Measurements from ENCODE around the gene UTS2B. TPM values are rescaled to one million over a fixed set of nuclear protein-coding genes. Genes with fewer than 3 reads are reported as not detected.

The UTS2B gene, protein sequence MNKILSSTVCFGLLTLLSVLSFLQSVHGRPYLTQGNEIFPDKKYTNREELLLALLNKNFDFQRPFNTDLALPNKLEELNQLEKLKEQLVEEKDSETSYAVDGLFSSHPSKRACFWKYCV
- total RNA-seq = under 1 TPM in 1 of 4 donors, not detected in 3; 0.76 TPM

GRCh38 chr3:191329654-191330529 lies at the start of gene UTS2B:
Gene UTS2B, minus strand, starts transcription at chr3:191330526. Its CDS starts 48,337 bp downstream, at chr3:191282189.
- peak; percentile 36 to 38 for DNase-seq
- Histone ChIP-seq H3K4me1 (no peaks in the 10 kb centered on the region), H3K9me3 (no peaks in the 10 kb centered on the region), H3K36me3 (no peaks in the 10 kb centered on the region), H3K27me3 (no peaks in the 10 kb centered on the region), H3K27ac (peak within 1 kb of the TSS; percentile 90 to 94), H3K4me3 (peak within 1 kb of the TSS; percentile 53 to 91)
- no peak for TF ChIP-seq POLR2A (IDR thresholded peaks at IDR 0.05)
- TF ChIP-seq, protein P1, sequence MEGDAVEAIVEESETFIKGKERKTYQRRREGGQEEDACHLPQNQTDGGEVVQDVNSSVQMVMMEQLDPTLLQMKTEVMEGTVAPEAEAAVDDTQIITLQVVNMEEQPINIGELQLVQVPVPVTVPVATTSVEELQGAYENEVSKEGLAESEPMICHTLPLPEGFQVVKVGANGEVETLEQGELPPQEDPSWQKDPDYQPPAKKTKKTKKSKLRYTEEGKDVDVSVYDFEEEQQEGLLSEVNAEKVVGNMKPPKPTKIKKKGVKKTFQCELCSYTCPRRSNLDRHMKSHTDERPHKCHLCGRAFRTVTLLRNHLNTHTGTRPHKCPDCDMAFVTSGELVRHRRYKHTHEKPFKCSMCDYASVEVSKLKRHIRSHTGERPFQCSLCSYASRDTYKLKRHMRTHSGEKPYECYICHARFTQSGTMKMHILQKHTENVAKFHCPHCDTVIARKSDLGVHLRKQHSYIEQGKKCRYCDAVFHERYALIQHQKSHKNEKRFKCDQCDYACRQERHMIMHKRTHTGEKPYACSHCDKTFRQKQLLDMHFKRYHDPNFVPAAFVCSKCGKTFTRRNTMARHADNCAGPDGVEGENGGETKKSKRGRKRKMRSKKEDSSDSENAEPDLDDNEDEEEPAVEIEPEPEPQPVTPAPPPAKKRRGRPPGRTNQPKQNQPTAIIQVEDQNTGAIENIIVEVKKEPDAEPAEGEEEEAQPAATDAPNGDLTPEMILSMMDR (IDR thresholded peaks at IDR 0.05) = no peak
- intact Hi-C loops (cut with DNase I; ENCODE audit: low total_unique reads) = no loop called here

GRCh38 chr3:191380001-191380400 lies 49.7 kb upstream of the UTS2B start:
- no peaks in the 10 kb centered on the region for H3K9me3 ChIP-seq
- H3K27ac ChIP-seq = no peak overlapping the region
- TF ChIP-seq POLR2A (IDR thresholded peaks at IDR 0.05) = no peak
- TF ChIP-seq, protein P1 (IDR thresholded peaks at IDR 0.05) = no peak
- H3K4me1 ChIP-seq = peaks cover 0 to 3% of the 10 kb centered on the region in 2 donors
- no peak overlapping the region for H3K4me3 ChIP-seq
- intact Hi-C loops (cut with DNase I; ENCODE audit: low total_unique reads) = no loop called here
- H3K27me3 ChIP-seq = no peaks in the 10 kb centered on the region
- no peak for DNase-seq
- H3K36me3 ChIP-seq = no peaks in the 10 kb centered on the region

DNA sequence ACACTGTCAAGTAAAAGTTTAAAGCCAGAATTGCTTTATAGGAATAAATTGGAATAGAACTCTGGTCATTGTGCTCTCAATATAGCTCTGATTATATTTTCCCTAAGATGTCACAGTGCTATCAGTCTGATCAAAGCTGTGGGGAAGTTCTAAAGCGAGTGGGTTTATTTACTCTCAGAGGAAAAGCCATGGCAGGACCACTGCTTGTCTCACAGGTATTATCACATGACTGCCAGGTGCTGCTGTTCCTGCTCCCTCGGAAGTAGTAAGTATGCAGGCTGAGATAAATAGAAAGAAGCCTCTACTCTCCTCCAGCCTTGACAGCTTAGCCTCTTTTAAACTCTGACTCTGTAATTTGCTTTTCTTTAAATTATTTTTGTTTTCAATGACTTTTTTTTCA lies 49.1 kb upstream of the UTS2B start:
- Histone ChIP-seq H3K9me3 (no peaks in the 10 kb centered on the region), H3K4me1 (peaks cover 0 to 3% of the 10 kb centered on the region in 2 donors), H3K27me3 (no peaks in the 10 kb centered on the region), H3K36me3 (no peaks in the 10 kb centered on the region), H3K27ac (no peak overlapping the region), H3K4me3 (no peak overlapping the region)
- DNase-seq = no peak
- intact Hi-C loops (cut with DNase I; ENCODE audit: low total_unique reads) = no loop called here
- TF ChIP-seq POLR2A (IDR thresholded peaks at IDR 0.05) = no peak
- TF ChIP-seq, protein P1 (IDR thresholded peaks at IDR 0.05) = no peak

DNA sequence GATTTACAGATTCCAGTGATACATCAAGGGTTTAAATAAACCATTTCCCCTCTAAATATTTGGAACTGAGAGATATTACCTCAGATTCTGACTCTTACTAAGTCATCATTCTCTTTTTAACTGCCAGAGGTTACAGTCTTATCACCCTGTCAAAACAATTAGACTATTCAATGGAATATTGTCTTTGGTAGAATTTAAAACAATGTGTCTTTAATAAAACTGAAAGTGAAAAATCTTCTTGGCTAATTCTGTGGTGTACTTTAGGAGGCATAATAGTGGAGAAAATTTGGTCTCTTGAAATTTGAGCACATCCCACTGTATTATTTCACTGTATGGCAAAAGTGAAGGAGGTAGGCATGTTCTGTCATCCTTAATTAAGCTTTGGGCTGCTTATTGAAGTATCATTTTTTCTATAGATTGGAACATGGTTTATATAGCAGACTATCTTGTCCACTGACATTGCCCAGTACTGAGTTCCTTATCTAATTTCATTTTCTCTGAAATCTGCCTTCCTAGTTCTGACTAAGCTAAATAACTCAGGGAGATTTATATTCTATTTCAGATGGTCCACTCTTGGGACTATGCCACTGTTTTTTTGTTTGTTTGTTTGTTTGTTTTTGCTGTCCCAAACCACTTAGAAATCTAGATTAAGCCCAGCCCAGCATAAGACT lies 48.0 kb upstream of the UTS2B start:
- no peak overlapping the region for H3K4me3 ChIP-seq
- no peaks in the 10 kb centered on the region for H3K27me3 ChIP-seq
- DNase-seq = no peak
- TF ChIP-seq, protein P1 (IDR thresholded peaks at IDR 0.05) = no peak
- no peak for TF ChIP-seq POLR2A (IDR thresholded peaks at IDR 0.05)
- H3K9me3 ChIP-seq = no peaks in the 10 kb centered on the region
- H3K4me1 ChIP-seq = peaks cover 0 to 3% of the 10 kb centered on the region in 2 donors
- H3K27ac ChIP-seq = peak overlapping the region in 1 of 2 donors; percentile 78
- no peaks in the 10 kb centered on the region for H3K36me3 ChIP-seq
- intact Hi-C loops (cut with DNase I; ENCODE audit: low total_unique reads) = no loop called here

Measured in uterus (tissue), 4 donors.